ENCODE results near the gene YWHAB. TPM values are rescaled to one million over a fixed set of nuclear protein-coding genes. Genes with fewer than 3 reads are reported as not detected.

The YWHAB gene
- total and polyA plus RNA-seq, 2 donors, result 107 to 109 TPM

DNA sequence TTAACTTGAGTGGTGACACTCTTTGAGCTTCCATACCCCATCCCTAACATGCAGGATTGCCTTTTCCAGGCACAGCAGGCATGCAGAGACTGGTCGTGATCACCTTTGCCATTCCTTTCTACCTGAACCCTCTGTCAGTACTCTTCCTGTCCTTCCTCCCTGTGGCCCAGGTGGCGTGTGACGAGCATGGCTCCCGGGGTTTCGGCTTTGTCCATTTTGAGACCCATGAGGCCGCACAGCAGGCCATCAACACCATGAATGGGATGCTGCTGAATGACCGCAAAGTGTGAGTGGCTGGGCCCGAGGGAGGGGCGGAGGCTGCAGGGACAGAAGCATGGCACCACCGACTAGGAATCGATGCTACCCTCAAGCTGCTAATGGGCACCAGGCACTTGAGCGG, 31.1 kb downstream of the YWHAB start:
- H3K4me3 ChIP-seq (ENCODE audit: low read length in 2 of 2), result no peak overlapping the region
- H3K36me3 ChIP-seq (ENCODE audit: control insufficient read depth in 2 of 2, insufficient read depth in 2 of 2, low read length in 1 of 2), result peaks cover 27 to 32% of the 10 kb centered on the region in 2 donors
- H3K4me1 ChIP-seq (ENCODE audit: control insufficient read depth in 2 of 2, insufficient read depth in 2 of 2, low read length in 2 of 2), result no peaks in the 10 kb centered on the region
- DNase-seq (ENCODE audit: low read depth in 6 of 9, low spot score in 9 of 9), result no peak
- 98% methylated on average over 12 of the region's 12 CpGs for WGBS
- no peaks in the 10 kb centered on the region for H3K9me3 ChIP-seq (ENCODE audit: control insufficient read depth in 2 of 2, insufficient read depth in 1 of 2, low read length in 1 of 2)
- no peak overlapping the region for H3K27ac ChIP-seq (ENCODE audit: low read depth in 1 of 2, low read length in 1 of 2)
- no peaks in the 10 kb centered on the region for H3K27me3 ChIP-seq (ENCODE audit: control insufficient read depth in 2 of 2, insufficient read depth in 1 of 2, low read length in 1 of 2)

DNA sequence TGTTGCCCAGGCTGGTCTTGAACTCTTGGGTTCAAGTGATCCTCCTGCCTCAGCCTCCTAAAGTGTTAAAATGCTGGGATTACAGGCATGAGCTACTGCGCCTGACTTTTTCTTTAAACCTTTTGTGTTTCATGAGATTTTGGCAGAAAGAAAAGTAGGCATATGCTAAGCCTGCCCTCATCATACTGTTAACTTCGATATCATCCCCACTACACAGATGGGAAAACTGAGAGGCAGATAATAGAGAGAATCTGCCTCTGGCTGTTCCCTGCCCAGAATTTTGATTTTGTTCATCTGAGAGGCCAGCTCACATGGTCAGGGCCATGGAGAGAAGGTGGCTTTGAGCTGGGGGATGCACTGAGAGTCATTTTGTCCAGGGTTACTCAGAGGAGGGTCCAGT, 31.9 kb downstream of the YWHAB start:
- H3K36me3 ChIP-seq (ENCODE audit: control insufficient read depth in 2 of 2, insufficient read depth in 2 of 2, low read length in 1 of 2), result peaks cover 29 to 33% of the 10 kb centered on the region in 2 donors
- H3K4me3 ChIP-seq (ENCODE audit: low read length in 2 of 2), result no peak overlapping the region
- H3K27ac ChIP-seq (ENCODE audit: low read depth in 1 of 2, low read length in 1 of 2), result no peak overlapping the region
- H3K27me3 ChIP-seq (ENCODE audit: control insufficient read depth in 2 of 2, insufficient read depth in 1 of 2, low read length in 1 of 2), result no peaks in the 10 kb centered on the region
- H3K9me3 ChIP-seq (ENCODE audit: control insufficient read depth in 2 of 2, insufficient read depth in 1 of 2, low read length in 1 of 2), result no peaks in the 10 kb centered on the region
- no peak for DNase-seq (ENCODE audit: low read depth in 6 of 9, low spot score in 9 of 9)
- no peaks in the 10 kb centered on the region for H3K4me1 ChIP-seq (ENCODE audit: control insufficient read depth in 2 of 2, insufficient read depth in 2 of 2, low read length in 2 of 2)
- WGBS, result 94% methylated on average over 2 of the region's 2 CpGs

DNA sequence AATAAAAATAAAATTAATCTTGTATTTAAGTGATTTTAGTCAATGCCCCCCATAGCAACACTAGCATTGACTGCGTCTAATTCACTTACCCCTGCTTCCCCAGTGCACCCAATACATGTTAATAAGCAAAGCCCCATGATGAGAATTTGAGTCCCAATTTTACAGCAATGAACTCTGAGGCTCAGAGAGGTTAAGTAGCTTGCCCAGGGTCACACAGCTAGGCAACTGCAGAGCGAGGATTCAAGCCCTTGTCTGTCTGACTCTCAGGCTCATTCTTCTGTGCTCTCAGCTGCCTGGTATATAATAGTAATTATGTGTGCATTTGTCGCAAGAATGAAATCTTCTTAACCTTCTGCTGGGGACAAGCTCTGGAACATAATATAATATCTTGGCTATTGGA, 32.8 kb downstream of the YWHAB start:
- 99% methylated on average over 3 of the region's 3 CpGs for WGBS
- no peak overlapping the region for H3K4me3 ChIP-seq (ENCODE audit: low read length in 2 of 2)
- no peak for DNase-seq (ENCODE audit: low read depth in 6 of 9, low spot score in 9 of 9)
- H3K36me3 ChIP-seq (ENCODE audit: control insufficient read depth in 2 of 2, insufficient read depth in 2 of 2, low read length in 1 of 2), result peaks cover 20 to 36% of the 10 kb centered on the region in 2 donors
- H3K9me3 ChIP-seq (ENCODE audit: control insufficient read depth in 2 of 2, insufficient read depth in 1 of 2, low read length in 1 of 2), result no peaks in the 10 kb centered on the region
- no peaks in the 10 kb centered on the region for H3K27me3 ChIP-seq (ENCODE audit: control insufficient read depth in 2 of 2, insufficient read depth in 1 of 2, low read length in 1 of 2)
- no peak overlapping the region for H3K27ac ChIP-seq (ENCODE audit: low read depth in 1 of 2, low read length in 1 of 2)
- no peaks in the 10 kb centered on the region for H3K4me1 ChIP-seq (ENCODE audit: control insufficient read depth in 2 of 2, insufficient read depth in 2 of 2, low read length in 2 of 2)

DNA sequence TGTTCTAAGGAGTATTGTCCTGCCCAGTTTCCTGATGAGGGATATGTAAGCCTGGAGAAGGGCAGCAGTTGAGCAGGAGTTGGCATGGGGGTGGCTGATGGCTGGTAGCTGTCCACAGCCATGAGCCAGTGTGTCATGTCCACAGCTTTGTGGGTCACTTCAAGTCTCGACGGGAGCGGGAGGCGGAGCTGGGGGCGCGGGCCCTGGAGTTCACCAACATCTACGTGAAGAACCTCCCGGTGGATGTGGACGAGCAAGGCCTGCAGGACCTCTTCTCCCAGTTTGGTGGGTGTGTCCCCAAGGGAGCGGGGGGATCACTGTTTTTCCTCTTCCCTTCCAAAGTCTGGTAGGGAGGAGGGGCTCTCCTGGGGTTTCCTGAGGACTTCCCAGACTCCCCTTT, 33.3 kb downstream of the YWHAB start:
- DNase-seq (ENCODE audit: low read depth in 6 of 9, low spot score in 9 of 9), result no peak
- WGBS, result 97% methylated on average over 10 of the region's 10 CpGs
- H3K9me3 ChIP-seq (ENCODE audit: control insufficient read depth in 2 of 2, insufficient read depth in 1 of 2, low read length in 1 of 2), result no peaks in the 10 kb centered on the region
- no peak overlapping the region for H3K27ac ChIP-seq (ENCODE audit: low read depth in 1 of 2, low read length in 1 of 2)
- H3K27me3 ChIP-seq (ENCODE audit: control insufficient read depth in 2 of 2, insufficient read depth in 1 of 2, low read length in 1 of 2), result no peaks in the 10 kb centered on the region
- no peaks in the 10 kb centered on the region for H3K4me1 ChIP-seq (ENCODE audit: control insufficient read depth in 2 of 2, insufficient read depth in 2 of 2, low read length in 2 of 2)
- no peak overlapping the region for H3K4me3 ChIP-seq (ENCODE audit: low read length in 2 of 2)
- peaks cover 20 to 40% of the 10 kb centered on the region in 2 donors for H3K36me3 ChIP-seq (ENCODE audit: control insufficient read depth in 2 of 2, insufficient read depth in 2 of 2, low read length in 1 of 2)

DNA sequence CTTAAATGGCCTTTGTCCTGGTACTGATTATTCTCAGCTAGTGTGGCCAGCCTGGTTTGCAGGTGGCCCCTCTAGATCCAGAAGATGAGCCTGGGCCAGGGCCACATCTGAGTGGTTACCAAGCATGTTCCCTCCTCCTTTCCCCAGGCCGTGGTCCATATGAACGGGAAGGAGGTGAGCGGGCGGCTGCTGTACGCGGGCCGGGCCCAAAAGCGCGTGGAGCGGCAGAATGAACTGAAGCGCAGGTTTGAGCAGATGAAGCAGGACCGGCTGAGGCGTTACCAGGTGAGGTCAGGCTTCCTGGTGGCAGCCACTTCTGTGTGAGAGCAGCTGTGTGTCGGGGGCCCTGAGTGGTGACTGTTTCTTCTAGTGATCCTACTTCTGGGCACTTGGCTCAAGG, 35.9 kb downstream of the YWHAB start:
- over 99% methylated on average over 14 of the region's 14 CpGs for WGBS
- Histone ChIP-seq H3K4me3 (ENCODE audit: low read length in 2 of 2) (no peak overlapping the region), H3K9me3 (ENCODE audit: control insufficient read depth in 2 of 2, insufficient read depth in 1 of 2, low read length in 1 of 2) (no peaks in the 10 kb centered on the region), H3K27ac (ENCODE audit: low read depth in 1 of 2, low read length in 1 of 2) (no peak overlapping the region), H3K36me3 (ENCODE audit: control insufficient read depth in 2 of 2, insufficient read depth in 2 of 2, low read length in 1 of 2) (peaks cover 20 to 45% of the 10 kb centered on the region in 2 donors), H3K27me3 (ENCODE audit: control insufficient read depth in 2 of 2, insufficient read depth in 1 of 2, low read length in 1 of 2) (no peaks in the 10 kb centered on the region), H3K4me1 (ENCODE audit: control insufficient read depth in 2 of 2, insufficient read depth in 2 of 2, low read length in 2 of 2) (no peaks in the 10 kb centered on the region)
- no peak for DNase-seq (ENCODE audit: low read depth in 6 of 9, low spot score in 9 of 9)

DNA sequence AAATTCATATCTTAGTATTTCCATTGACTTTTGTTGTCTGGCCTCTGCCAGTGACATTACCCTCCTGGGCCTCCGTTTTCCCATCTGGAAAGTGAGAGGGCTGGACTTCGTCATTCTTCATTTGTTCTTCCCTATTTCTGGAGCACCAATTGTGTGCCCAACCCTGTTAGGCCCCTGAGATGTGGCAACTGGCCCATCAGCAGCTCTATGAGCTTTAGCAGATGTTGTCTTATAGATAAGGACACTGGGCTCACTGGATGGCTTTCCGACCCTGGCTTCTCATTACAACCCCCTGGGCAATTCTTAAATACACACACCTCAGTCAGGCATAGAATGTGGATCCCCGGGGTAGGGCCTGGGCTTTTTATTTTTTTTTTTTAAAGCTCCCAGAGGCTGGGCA, 39.0 kb downstream of the YWHAB start:
- no peak for DNase-seq (ENCODE audit: low read depth in 6 of 9, low spot score in 9 of 9)
- no peak overlapping the region for H3K4me3 ChIP-seq (ENCODE audit: low read length in 2 of 2)
- no peaks in the 10 kb centered on the region for H3K9me3 ChIP-seq (ENCODE audit: control insufficient read depth in 2 of 2, insufficient read depth in 1 of 2, low read length in 1 of 2)
- H3K36me3 ChIP-seq (ENCODE audit: control insufficient read depth in 2 of 2, insufficient read depth in 2 of 2, low read length in 1 of 2), result peaks cover 3 to 27% of the 10 kb centered on the region in 2 donors
- no peak overlapping the region for H3K27ac ChIP-seq (ENCODE audit: low read depth in 1 of 2, low read length in 1 of 2)
- no peaks in the 10 kb centered on the region for H3K4me1 ChIP-seq (ENCODE audit: control insufficient read depth in 2 of 2, insufficient read depth in 2 of 2, low read length in 2 of 2)
- no peaks in the 10 kb centered on the region for H3K27me3 ChIP-seq (ENCODE audit: control insufficient read depth in 2 of 2, insufficient read depth in 1 of 2, low read length in 1 of 2)
- 97% methylated on average over 4 of the region's 4 CpGs for WGBS

DNA sequence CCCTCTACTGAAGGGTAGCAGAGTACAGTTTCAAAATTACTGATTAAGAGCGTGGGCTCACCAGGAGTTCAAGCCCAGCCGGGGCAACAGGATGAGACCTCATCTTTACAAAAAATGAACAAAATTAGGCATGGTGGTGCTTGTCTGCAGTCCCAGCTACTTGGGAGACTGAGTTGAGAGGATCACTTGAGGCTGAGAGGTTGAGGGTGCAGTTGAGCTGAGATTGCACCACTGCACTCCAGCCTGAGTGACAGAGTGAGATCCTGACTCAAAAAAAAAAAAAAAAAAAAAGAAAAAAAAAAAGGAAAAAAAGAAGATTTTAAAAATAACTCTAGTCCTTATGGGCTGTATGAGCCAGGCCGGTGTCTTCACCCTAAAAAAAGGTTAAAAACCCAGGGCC, 43.1 kb downstream of the YWHAB start:
- DNase-seq (ENCODE audit: low read depth in 6 of 9, low spot score in 9 of 9), result no peak
- H3K27me3 ChIP-seq (ENCODE audit: control insufficient read depth in 2 of 2, insufficient read depth in 1 of 2, low read length in 1 of 2), result no peaks in the 10 kb centered on the region
- H3K9me3 ChIP-seq (ENCODE audit: control insufficient read depth in 2 of 2, insufficient read depth in 1 of 2, low read length in 1 of 2), result no peaks in the 10 kb centered on the region
- H3K4me3 ChIP-seq (ENCODE audit: low read length in 2 of 2), result no peak overlapping the region
- no peak overlapping the region for H3K27ac ChIP-seq (ENCODE audit: low read depth in 1 of 2, low read length in 1 of 2)
- peaks cover 13 to 19% of the 10 kb centered on the region in 2 donors for H3K36me3 ChIP-seq (ENCODE audit: control insufficient read depth in 2 of 2, insufficient read depth in 2 of 2, low read length in 1 of 2)
- H3K4me1 ChIP-seq (ENCODE audit: control insufficient read depth in 2 of 2, insufficient read depth in 2 of 2, low read length in 2 of 2), result no peaks in the 10 kb centered on the region
- WGBS, result 80% methylated on average over 3 of the region's 3 CpGs

DNA sequence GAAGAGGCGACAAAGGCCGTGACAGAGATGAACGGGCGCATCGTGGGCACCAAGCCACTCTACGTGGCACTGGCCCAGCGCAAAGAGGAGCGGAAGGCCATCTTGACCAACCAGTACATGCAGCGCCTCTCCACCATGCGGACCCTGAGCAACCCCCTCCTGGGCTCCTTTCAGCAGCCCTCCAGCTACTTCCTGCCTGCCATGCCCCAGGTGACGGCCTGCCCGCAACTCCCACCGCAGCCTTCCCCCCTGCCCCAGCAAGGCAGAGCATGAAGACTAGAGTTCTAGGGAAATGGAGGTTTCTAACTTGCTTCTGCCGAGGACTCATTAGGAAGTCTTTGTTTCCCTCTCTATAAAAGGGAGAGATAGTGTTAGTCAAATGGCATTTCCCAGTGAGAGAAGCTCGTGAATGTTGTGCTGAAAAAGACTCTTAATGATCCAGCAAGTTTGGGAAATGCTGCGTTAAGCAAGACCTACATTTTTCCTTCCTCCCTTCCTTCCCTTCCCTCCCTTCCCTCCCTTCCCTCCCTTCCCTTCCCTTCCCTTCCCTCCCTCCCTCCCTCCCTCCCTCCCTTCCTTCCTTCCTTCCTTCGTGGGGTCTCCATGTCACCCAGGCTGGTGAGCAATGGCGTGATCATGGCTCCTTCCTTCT, 45.1 kb downstream of the YWHAB start:
- H3K27me3 ChIP-seq (ENCODE audit: control insufficient read depth in 2 of 2, insufficient read depth in 1 of 2, low read length in 1 of 2), result no peaks in the 10 kb centered on the region
- peaks cover 19 to 20% of the 10 kb centered on the region in 2 donors for H3K36me3 ChIP-seq (ENCODE audit: control insufficient read depth in 2 of 2, insufficient read depth in 2 of 2, low read length in 1 of 2)
- H3K9me3 ChIP-seq (ENCODE audit: control insufficient read depth in 2 of 2, insufficient read depth in 1 of 2, low read length in 1 of 2), result no peaks in the 10 kb centered on the region
- WGBS, result 95% methylated on average over 18 of the region's 18 CpGs
- DNase-seq (ENCODE audit: low read depth in 6 of 9, low spot score in 9 of 9), result no peak
- H3K27ac ChIP-seq (ENCODE audit: low read depth in 1 of 2, low read length in 1 of 2), result no peak overlapping the region
- no peak overlapping the region for H3K4me3 ChIP-seq (ENCODE audit: low read length in 2 of 2)
- H3K4me1 ChIP-seq (ENCODE audit: control insufficient read depth in 2 of 2, insufficient read depth in 2 of 2, low read length in 2 of 2), result no peaks in the 10 kb centered on the region

DNA sequence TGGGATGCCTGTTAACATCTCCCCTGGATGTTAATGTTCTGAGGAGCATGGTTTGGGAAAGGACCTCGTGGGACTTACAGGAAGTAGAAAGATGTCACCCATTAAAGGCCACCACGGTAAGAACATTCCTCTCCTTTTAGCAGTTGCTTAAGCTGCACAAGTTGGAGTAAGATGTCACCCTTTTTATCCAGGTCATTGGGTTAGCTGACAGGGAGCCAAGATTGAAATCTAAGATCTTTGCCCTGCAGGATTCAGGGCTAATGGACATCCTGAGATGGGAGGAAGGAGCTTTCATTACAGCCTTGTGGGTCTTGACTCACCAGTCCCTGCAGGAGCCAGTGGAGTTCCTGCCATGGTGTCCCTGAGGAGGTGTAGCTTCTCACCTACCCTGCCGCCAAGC, 46.4 kb downstream of the YWHAB start:
- H3K36me3 ChIP-seq (ENCODE audit: control insufficient read depth in 2 of 2, insufficient read depth in 2 of 2, low read length in 1 of 2), result peaks cover 26 to 27% of the 10 kb centered on the region in 2 donors

More for the DNA sequence above, 46.4 kb downstream of the YWHAB start:
- no peaks in the 10 kb centered on the region for H3K4me1 ChIP-seq (ENCODE audit: control insufficient read depth in 2 of 2, insufficient read depth in 2 of 2, low read length in 2 of 2)
- H3K27ac ChIP-seq (ENCODE audit: low read depth in 1 of 2, low read length in 1 of 2), result no peak overlapping the region
- no peaks in the 10 kb centered on the region for H3K9me3 ChIP-seq (ENCODE audit: control insufficient read depth in 2 of 2, insufficient read depth in 1 of 2, low read length in 1 of 2)
- H3K4me3 ChIP-seq (ENCODE audit: low read length in 2 of 2), result no peak overlapping the region
- no peak for DNase-seq (ENCODE audit: low read depth in 6 of 9, low spot score in 9 of 9)
- H3K27me3 ChIP-seq (ENCODE audit: control insufficient read depth in 2 of 2, insufficient read depth in 1 of 2, low read length in 1 of 2), result no peaks in the 10 kb centered on the region
- WGBS, result 94% methylated on average over 3 of the region's 3 CpGs
